Gastroesophageal sphincter (tissue), 3 donors: ENCODE results near the gene HLCS.

Experiments
- CTCF ChIP-seq, 4 experiments: fragments of 200-600 bp in 2 of 4; fragments of 450-650 bp in 2 of 4; sonication (generic) in 1 of 4; IDR thresholded peaks; one replicate each; pipeline ENCODE4 v1.5.1; 2017 to 2019; ENCODE audit warnings: antibody characterized with exemption in 4 of 4, mild to moderate bottlenecking in 2 of 4, moderate library complexity in 2 of 4
- EP300 ChIP-seq: sonication (generic); formaldehyde crosslinking; IDR thresholded peaks from one replicate; pipeline ENCODE4 v1.6.1; 2017; ENCODE audit warnings: antibody characterized with exemption, mild to moderate bottlenecking
- POLR2A ChIP-seq, 2 donors: fragments of 450-650 bp; IDR thresholded peaks; one replicate each; pipeline ENCODE4 v1.6.1; 2017; ENCODE audit warnings: antibody characterized with exemption in 2 of 2, mild to moderate bottlenecking in 2 of 2, moderate library complexity in 1 of 2

GRCh38 chr21:36985751-36986594 is 19.5 kb upstream of the HLCS start:
- TF ChIP-seq CTCF (IDR thresholded peaks at IDR 0.05) (no peak), EP300 (no peak), POLR2A (IDR thresholded peaks at IDR 0.05) (no peak)
